ENCODE measurements around the gene VCAN.

Gene VCAN

GRCh38 chr5:83526289-83526688, 54.7 kb downstream of the VCAN start:
- H3K4me2 ChIP-seq (ENCODE audit: insufficient read depth, low read length, poor library complexity, severe bottlenecking) = no peak overlapping the region
- H2BK15ac ChIP-seq (ENCODE audit: low read length) = no peak overlapping the region
- no peak overlapping the region for H3K14ac ChIP-seq (ENCODE audit: low read length)
- H2AFZ ChIP-seq (ENCODE audit: low read length) = no peak overlapping the region
- H3K4me1 ChIP-seq (ENCODE audit: control insufficient read depth in 2 of 2, insufficient read depth in 1 of 2, low read depth in 1 of 2, low read length in 2 of 2) = peaks cover 0 to 14% of the 10 kb centered on the region in 2 donors
- H3K9me3 ChIP-seq (replicated peaks in 1 of 2; ENCODE audit: control insufficient read depth in 2 of 2, insufficient read depth in 1 of 2, low read depth in 1 of 2, low read length in 2 of 2) = no peaks in the 10 kb centered on the region
- no peaks in the 10 kb centered on the region for H3K27me3 ChIP-seq (ENCODE audit: control insufficient read depth in 3 of 3, insufficient read depth in 3 of 3, low read depth in 1 of 3, low read length in 3 of 3)
- H2BK120ac ChIP-seq (ENCODE audit: low read depth, low read length) = no peak overlapping the region
- no peak overlapping the region for H3K27ac ChIP-seq (replicated peaks; ENCODE audit: low read length)
- no peak overlapping the region for H2BK12ac ChIP-seq (ENCODE audit: low read length)
- H4K91ac ChIP-seq (ENCODE audit: low read depth, low read length, poor library complexity) = no peak overlapping the region
- H3K79me1 ChIP-seq (ENCODE audit: low read depth, low read length) = no peaks in the 10 kb centered on the region
- no peak overlapping the region for H4K8ac ChIP-seq (ENCODE audit: low read depth, low read length)
- no peak overlapping the region for H2BK5ac ChIP-seq (ENCODE audit: low read length)
- no peak overlapping the region for H2AK5ac ChIP-seq (ENCODE audit: low read depth, low read length)
- no peak overlapping the region for H3K9ac ChIP-seq (ENCODE audit: low read depth, low read length, poor library complexity)
- H3K4ac ChIP-seq (ENCODE audit: low read length) = no peak overlapping the region
- no CpG with 5 or more reads among the region's 1 CpG for WGBS, 2 donors (ENCODE audit: extremely low coverage in 2 of 2, insufficient read length in 2 of 2, insufficient replicate concordance in 1 of 2)
- H3K18ac ChIP-seq (ENCODE audit: low read length) = no peak overlapping the region
- H3K4me3 ChIP-seq (ENCODE audit: low read length in 2 of 2) = no peak overlapping the region
- no peak overlapping the region for H3K23ac ChIP-seq (ENCODE audit: low read depth, low read length, poor library complexity)
- peaks cover 3 to 77% of the 10 kb centered on the region in 2 donors for H3K36me3 ChIP-seq (replicated peaks in 1 of 2; ENCODE audit: control insufficient read depth in 2 of 2, insufficient read depth in 2 of 2, low read length in 2 of 2)
- DNase-seq (ENCODE audit: low spot score) = no peak

GRCh38 chr5:83527221-83527620, 55.7 kb downstream of the VCAN start:
- Histone ChIP-seq H3K14ac (ENCODE audit: low read length) (no peak overlapping the region), H3K4me2 (ENCODE audit: insufficient read depth, low read length, poor library complexity, severe bottlenecking) (no peak overlapping the region), H2BK15ac (ENCODE audit: low read length) (no peak overlapping the region), H2AK5ac (ENCODE audit: low read depth, low read length) (no peak overlapping the region), H2BK120ac (ENCODE audit: low read depth, low read length) (no peak overlapping the region), H3K27ac (replicated peaks; ENCODE audit: low read length) (no peak overlapping the region), H3K4me3 (ENCODE audit: low read length in 2 of 2) (no peak overlapping the region), H2BK12ac (ENCODE audit: low read length) (no peak overlapping the region), H2AFZ (ENCODE audit: low read length) (no peak overlapping the region), H3K4ac (ENCODE audit: low read length) (no peak overlapping the region), H3K4me1 (ENCODE audit: control insufficient read depth in 2 of 2, insufficient read depth in 1 of 2, low read depth in 1 of 2, low read length in 2 of 2) (peaks cover 0 to 17% of the 10 kb centered on the region in 2 donors), H3K79me1 (ENCODE audit: low read depth, low read length) (no peaks in the 10 kb centered on the region), H3K18ac (ENCODE audit: low read length) (no peak overlapping the region), H4K91ac (ENCODE audit: low read depth, low read length, poor library complexity) (no peak overlapping the region), H2BK5ac (ENCODE audit: low read length) (no peak overlapping the region), H3K9ac (ENCODE audit: low read depth, low read length, poor library complexity) (no peak overlapping the region), H3K9me3 (replicated peaks in 1 of 2; ENCODE audit: control insufficient read depth in 2 of 2, insufficient read depth in 1 of 2, low read depth in 1 of 2, low read length in 2 of 2) (no peaks in the 10 kb centered on the region), H3K27me3 (ENCODE audit: control insufficient read depth in 3 of 3, insufficient read depth in 3 of 3, low read depth in 1 of 3, low read length in 3 of 3) (no peaks in the 10 kb centered on the region), H3K36me3 (replicated peaks in 1 of 2; ENCODE audit: control insufficient read depth in 2 of 2, insufficient read depth in 2 of 2, low read length in 2 of 2) (peaks cover 0 to 77% of the 10 kb centered on the region in 2 donors), H3K23ac (ENCODE audit: low read depth, low read length, poor library complexity) (no peak overlapping the region), H4K8ac (ENCODE audit: low read depth, low read length) (no peak overlapping the region)
- WGBS, 2 donors (ENCODE audit: extremely low coverage in 2 of 2, insufficient read length in 2 of 2, insufficient replicate concordance in 1 of 2) = no CpG with 5 or more reads among the region's 4 CpGs
- DNase-seq (ENCODE audit: low spot score) = no peak

GRCh38 chr5:83527722-83528438, 56.3 kb downstream of the VCAN start:
- Histone ChIP-seq H4K91ac (ENCODE audit: low read depth, low read length, poor library complexity) (no peak overlapping the region), H2BK5ac (ENCODE audit: low read length) (no peak overlapping the region), H3K36me3 (replicated peaks in 1 of 2; ENCODE audit: control insufficient read depth in 2 of 2, insufficient read depth in 2 of 2, low read length in 2 of 2) (peaks cover 0 to 77% of the 10 kb centered on the region in 2 donors), H3K9ac (ENCODE audit: low read depth, low read length, poor library complexity) (no peak overlapping the region), H4K8ac (ENCODE audit: low read depth, low read length) (no peak overlapping the region), H3K4ac (ENCODE audit: low read length) (no peak overlapping the region), H3K14ac (ENCODE audit: low read length) (no peak overlapping the region), H3K4me2 (ENCODE audit: insufficient read depth, low read length, poor library complexity, severe bottlenecking) (no peak overlapping the region), H3K27ac (replicated peaks; ENCODE audit: low read length) (no peak overlapping the region), H3K27me3 (ENCODE audit: control insufficient read depth in 3 of 3, insufficient read depth in 3 of 3, low read depth in 1 of 3, low read length in 3 of 3) (no peaks in the 10 kb centered on the region), H3K23ac (ENCODE audit: low read depth, low read length, poor library complexity) (no peak overlapping the region), H3K4me3 (ENCODE audit: low read length in 2 of 2) (no peak overlapping the region), H3K9me3 (replicated peaks in 1 of 2; ENCODE audit: control insufficient read depth in 2 of 2, insufficient read depth in 1 of 2, low read depth in 1 of 2, low read length in 2 of 2) (no peaks in the 10 kb centered on the region), H3K79me1 (ENCODE audit: low read depth, low read length) (no peaks in the 10 kb centered on the region), H2BK12ac (ENCODE audit: low read length) (no peak overlapping the region), H3K4me1 (ENCODE audit: control insufficient read depth in 2 of 2, insufficient read depth in 1 of 2, low read depth in 1 of 2, low read length in 2 of 2) (peaks cover 0 to 17% of the 10 kb centered on the region in 2 donors), H2AFZ (ENCODE audit: low read length) (no peak overlapping the region), H2BK120ac (ENCODE audit: low read depth, low read length) (no peak overlapping the region), H2BK15ac (ENCODE audit: low read length) (no peak overlapping the region), H2AK5ac (ENCODE audit: low read depth, low read length) (no peak overlapping the region), H3K18ac (ENCODE audit: low read length) (no peak overlapping the region)
- no CpG with 5 or more reads among the region's 4 CpGs for WGBS, 2 donors (ENCODE audit: extremely low coverage in 2 of 2, insufficient read length in 2 of 2, insufficient replicate concordance in 1 of 2)
- no peak for DNase-seq (ENCODE audit: low spot score)

- WGBS, 2 donors (ENCODE audit: extremely low coverage in 2 of 2, insufficient read length in 2 of 2, insufficient replicate concordance in 1 of 2) = no CpG with 5 or more reads among the region's 2 CpGs
- H3K4ac ChIP-seq (ENCODE audit: low read length) = no peak overlapping the region
These were observed 56.9 kb downstream of the VCAN start for GRCh38 chr5:83528439-83528769.

More at GRCh38 chr5:83528439-83528769, 56.9 kb downstream of the VCAN start:
- H3K36me3 ChIP-seq (replicated peaks in 1 of 2; ENCODE audit: control insufficient read depth in 2 of 2, insufficient read depth in 2 of 2, low read length in 2 of 2) = peaks cover 0 to 77% of the 10 kb centered on the region in 2 donors
- no peak overlapping the region for H3K27ac ChIP-seq (replicated peaks; ENCODE audit: low read length)
- H2BK120ac ChIP-seq (ENCODE audit: low read depth, low read length) = no peak overlapping the region
- no peak overlapping the region for H3K18ac ChIP-seq (ENCODE audit: low read length)
- H2BK12ac ChIP-seq (ENCODE audit: low read length) = no peak overlapping the region
- no peak overlapping the region for H3K14ac ChIP-seq (ENCODE audit: low read length)
- H2AFZ ChIP-seq (ENCODE audit: low read length) = no peak overlapping the region
- no peaks in the 10 kb centered on the region for H3K27me3 ChIP-seq (ENCODE audit: control insufficient read depth in 3 of 3, insufficient read depth in 3 of 3, low read depth in 1 of 3, low read length in 3 of 3)
- no peak overlapping the region for H2AK5ac ChIP-seq (ENCODE audit: low read depth, low read length)
- peaks cover 0 to 17% of the 10 kb centered on the region in 2 donors for H3K4me1 ChIP-seq (ENCODE audit: control insufficient read depth in 2 of 2, insufficient read depth in 1 of 2, low read depth in 1 of 2, low read length in 2 of 2)
- H3K9me3 ChIP-seq (replicated peaks in 1 of 2; ENCODE audit: control insufficient read depth in 2 of 2, insufficient read depth in 1 of 2, low read depth in 1 of 2, low read length in 2 of 2) = no peaks in the 10 kb centered on the region
- no peak overlapping the region for H3K23ac ChIP-seq (ENCODE audit: low read depth, low read length, poor library complexity)
- no peak overlapping the region for H4K91ac ChIP-seq (ENCODE audit: low read depth, low read length, poor library complexity)
- no peak overlapping the region for H3K4me2 ChIP-seq (ENCODE audit: insufficient read depth, low read length, poor library complexity, severe bottlenecking)
- no peak overlapping the region for H3K9ac ChIP-seq (ENCODE audit: low read depth, low read length, poor library complexity)
- H4K8ac ChIP-seq (ENCODE audit: low read depth, low read length) = no peak overlapping the region
- no peak overlapping the region for H2BK5ac ChIP-seq (ENCODE audit: low read length)
- H2BK15ac ChIP-seq (ENCODE audit: low read length) = no peak overlapping the region
- no peak for DNase-seq (ENCODE audit: low spot score)
- H3K79me1 ChIP-seq (ENCODE audit: low read depth, low read length) = no peaks in the 10 kb centered on the region
- H3K4me3 ChIP-seq (ENCODE audit: low read length in 2 of 2) = no peak overlapping the region

All from neuronal stem cell (in vitro differentiated cells).